HG03060 (cell line): ENCODE measurements around the gene CCDC141.

Experiments used
- ATAC-seq: cut with Tn5 transposase; IDR thresholded peaks from one replicate; pipeline ENCODE4 v1.9.1; 2021; ENCODE audit warnings: low read depth, moderate number of reproducible peaks; ENCODE audit not compliant: unreplicated experiment

CCDC141 gene

GRCh38 chr2:178796079-178796677 is 253.8 kb downstream of the CCDC141 start:
- ATAC-seq: no peak

- no peak for ATAC-seq
Measured at GRCh38 chr2:178787934-178788333, 262.0 kb downstream of the CCDC141 start.

- no peak for ATAC-seq
Measured at GRCh38 chr2:178787155-178787554, 262.8 kb downstream of the CCDC141 start.

DNA sequence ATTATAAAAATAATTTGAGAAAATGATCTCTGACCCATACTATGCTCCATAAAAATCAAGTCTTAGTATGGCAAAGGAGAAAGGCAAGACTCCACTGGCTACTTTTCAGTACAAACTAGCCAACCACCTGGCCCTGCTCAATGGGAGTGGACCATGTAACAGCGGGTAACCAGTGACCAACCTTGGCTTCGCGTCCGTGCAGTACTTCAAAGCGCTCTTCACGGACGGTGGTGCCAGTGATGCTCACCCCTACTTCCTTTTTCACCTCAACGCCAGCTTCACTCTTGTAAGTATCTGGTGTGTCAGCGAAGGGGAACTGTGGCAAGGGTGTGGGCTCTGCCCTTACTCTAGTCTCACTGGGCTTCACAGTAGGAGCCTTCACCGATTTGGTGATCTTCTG is 266.0 kb downstream of the CCDC141 start:
- no peak for ATAC-seq

GRCh38 chr2:178782236-178782635 is 267.7 kb downstream of the CCDC141 start:
- ATAC-seq: no peak
